Measurements from ENCODE around the gene PHGDH.

The PHGDH gene

GRCh38 chr1:119718409-119718808 is 6.7 kb downstream of the PHGDH start:
- Mint-ChIP-seq H3K9me3 (no peaks in the 10 kb centered on the region), H3K4me1 (peaks cover 80% of the 10 kb centered on the region), H3K27me3 (ENCODE audit: low read depth, poor library complexity) (peaks cover 3% of the 10 kb centered on the region), H3K4me3 (no peak overlapping the region), H3K27ac (no peak overlapping the region), H3K36me3 (ENCODE audit: low read depth) (peaks cover 43% of the 10 kb centered on the region)
- no peak for TF ChIP-seq CTCF (IDR thresholded peaks at IDR 0.05)
- no peak for DNase-seq

GRCh38 chr1:119718972-119719371 is 7.2 kb downstream of the PHGDH start:
- no peak for TF ChIP-seq CTCF (IDR thresholded peaks at IDR 0.05)
- peak overlapping the region; percentile 81 for H3K27ac Mint-ChIP-seq
- H3K36me3 Mint-ChIP-seq (ENCODE audit: low read depth), result peaks cover 49% of the 10 kb centered on the region
- H3K4me3 Mint-ChIP-seq, result no peak overlapping the region
- DNase-seq, result no peak
- H3K9me3 Mint-ChIP-seq, result no peaks in the 10 kb centered on the region
- H3K27me3 Mint-ChIP-seq (ENCODE audit: low read depth, poor library complexity), result peaks cover 3% of the 10 kb centered on the region
- peaks cover 74% of the 10 kb centered on the region for H3K4me1 Mint-ChIP-seq

- no peak for DNase-seq
- Mint-ChIP-seq H3K4me1 (peaks cover 66% of the 10 kb centered on the region), H3K27ac (peak overlapping the region; percentile 75), H3K4me3 (no peak overlapping the region), H3K36me3 (ENCODE audit: low read depth) (peaks cover 61% of the 10 kb centered on the region), H3K27me3 (ENCODE audit: low read depth, poor library complexity) (peaks cover 3% of the 10 kb centered on the region), H3K9me3 (no peaks in the 10 kb centered on the region)
- no peak for TF ChIP-seq CTCF (IDR thresholded peaks at IDR 0.05)
Observed at GRCh38 chr1:119720866-119721440, 9.2 kb downstream of the PHGDH start.

- Mint-ChIP-seq H3K4me1 (peaks cover 59% of the 10 kb centered on the region), H3K27ac (peak overlapping the region; percentile 50), H3K27me3 (ENCODE audit: low read depth, poor library complexity) (peaks cover 3% of the 10 kb centered on the region), H3K36me3 (ENCODE audit: low read depth) (peaks cover 70% of the 10 kb centered on the region), H3K9me3 (no peaks in the 10 kb centered on the region), H3K4me3 (no peak overlapping the region)
- no peak for TF ChIP-seq CTCF (IDR thresholded peaks at IDR 0.05)
- no peak for DNase-seq
Observed at GRCh38 chr1:119721896-119722295, 10.2 kb downstream of the PHGDH start.

GRCh38 chr1:119724611-119725218 is 13.0 kb downstream of the PHGDH start:
- peak overlapping the region; percentile 87 for H3K27ac Mint-ChIP-seq
- DNase-seq, result no peak
- TF ChIP-seq CTCF (IDR thresholded peaks at IDR 0.05), result no peak
- H3K4me3 Mint-ChIP-seq, result no peak overlapping the region
- H3K4me1 Mint-ChIP-seq, result peaks cover 36% of the 10 kb centered on the region
- H3K27me3 Mint-ChIP-seq (ENCODE audit: low read depth, poor library complexity), result peaks cover 6% of the 10 kb centered on the region
- H3K36me3 Mint-ChIP-seq (ENCODE audit: low read depth), result peaks cover 92% of the 10 kb centered on the region
- no peaks in the 10 kb centered on the region for H3K9me3 Mint-ChIP-seq

GRCh38 chr1:119725626-119726025 is 13.9 kb downstream of the PHGDH start:
- no peak for TF ChIP-seq CTCF (IDR thresholded peaks at IDR 0.05)
- H3K27me3 Mint-ChIP-seq (ENCODE audit: low read depth, poor library complexity), result peaks cover 6% of the 10 kb centered on the region
- no peak for DNase-seq
- H3K36me3 Mint-ChIP-seq (ENCODE audit: low read depth), result peaks cover 91% of the 10 kb centered on the region
- peaks cover 30% of the 10 kb centered on the region for H3K4me1 Mint-ChIP-seq
- H3K27ac Mint-ChIP-seq, result peak overlapping the region; percentile 83
- no peak overlapping the region for H3K4me3 Mint-ChIP-seq
- no peaks in the 10 kb centered on the region for H3K9me3 Mint-ChIP-seq

All from nephron progenitor cell (in vitro differentiated cells).